CD4-positive, alpha-beta T cell treated with Interleukin-4 for 1 hour (primary cell): ENCODE results near the gene MUTYH.
"Not testable (repeated sequence)": the region's sequence is repeated elsewhere in the genome, so short reads cannot be mapped to it uniquely, and the experiment has no call there.

ENCODE experiments used
- DNase-seq, 2 donors: peaks; one replicate each; pipeline ENCODE4 v3.0.0-alpha.2; 2020 to 2022

MUTYH gene

DNA sequence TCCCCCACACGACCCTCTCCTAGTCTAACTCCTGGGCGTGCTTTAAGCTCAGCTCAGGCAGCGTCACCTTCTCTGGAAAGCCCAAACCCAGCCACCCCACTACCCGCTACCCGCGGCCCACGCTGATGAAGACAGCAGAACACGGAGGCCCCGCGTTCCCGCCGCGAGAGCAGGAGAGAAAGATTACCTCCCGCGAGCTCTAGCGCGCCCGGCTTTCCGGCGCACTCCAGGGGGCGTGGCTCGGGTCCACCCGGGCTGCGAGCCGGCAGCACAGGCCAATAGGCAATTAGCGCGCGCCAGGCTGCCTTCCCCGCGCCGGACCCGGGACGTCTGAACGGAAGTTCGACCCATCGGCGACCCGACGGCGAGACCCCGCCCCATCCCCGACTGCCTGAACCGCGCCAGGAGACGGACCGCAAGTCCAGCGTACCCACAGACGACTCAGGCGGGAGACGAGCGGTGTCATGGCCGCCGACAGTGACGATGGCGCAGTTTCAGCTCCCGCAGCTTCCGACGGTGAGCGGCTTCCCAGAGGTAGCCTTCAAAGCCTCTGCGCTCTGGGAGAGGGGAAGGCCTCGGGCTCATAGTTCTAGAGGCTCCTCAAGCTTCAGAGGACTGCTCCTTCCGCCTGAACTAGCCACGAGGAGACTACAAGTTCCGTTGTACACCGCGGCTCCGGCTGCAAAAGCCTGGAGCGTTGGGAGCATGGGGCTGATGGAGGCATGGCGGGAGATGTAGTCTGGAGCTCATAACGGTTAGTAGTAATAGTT is at the start of gene MUTYH, which contains the start of gene TOE1:
TSS of gene MUTYH (minus strand) at position 652 of the 770 bp plus-strand sequence. CDS start 5,935 bp downstream, outside the sequence.
TSS of gene TOE1 (plus strand) at position 382 of the 770 bp plus-strand sequence. CDS start at position 465, 83 bp downstream.
- DNase-seq = peak; percentile 91 to 92

DNA sequence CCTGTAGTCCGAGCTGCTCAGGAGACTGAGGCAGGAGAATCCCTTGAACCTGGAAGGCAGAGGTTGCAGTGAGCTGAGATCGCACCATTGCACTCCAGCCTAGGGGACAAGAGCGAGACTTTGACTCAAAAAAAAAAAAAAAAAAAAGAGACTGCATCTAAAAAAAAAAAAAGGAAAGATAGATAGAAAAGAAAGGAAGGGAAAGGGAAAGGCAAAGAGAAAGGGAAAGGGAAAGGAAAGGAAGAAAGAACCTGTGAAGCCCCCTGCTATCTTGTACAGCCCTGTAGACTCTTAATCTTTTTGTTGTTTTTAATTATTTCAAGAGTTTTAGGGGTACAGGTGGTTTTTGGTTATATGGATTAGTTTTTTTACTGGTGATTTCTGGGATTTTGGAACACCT is 46.0 kb upstream of the MUTYH start:
- DNase-seq = no peak

- no peak for DNase-seq
These were observed 45.1 kb upstream of the MUTYH start for GRCh38 chr1:45385302-45385701.

DNA sequence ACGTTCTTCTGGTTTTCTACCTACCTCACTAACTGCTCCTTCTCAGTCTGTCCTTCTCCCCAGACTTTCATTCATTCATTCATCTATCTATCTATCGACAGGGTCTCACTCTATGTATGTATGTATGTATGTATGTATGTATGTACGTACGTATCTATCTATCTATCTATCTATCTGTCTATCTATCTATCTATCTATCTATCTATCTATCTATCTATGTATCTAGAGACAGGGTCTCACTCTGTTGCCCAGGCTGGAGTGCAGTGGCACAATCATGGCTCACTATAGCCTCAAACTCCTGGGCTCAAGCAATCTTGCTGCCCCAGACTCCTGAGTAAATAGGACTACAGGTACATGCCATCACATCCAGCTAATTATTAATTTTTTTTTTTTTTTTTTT is 44.0 kb upstream of the MUTYH start:
- DNase-seq = not testable (repeated sequence)

- DNase-seq = no peak
These were observed 43.0 kb upstream of the MUTYH start for GRCh38 chr1:45383191-45383590.

- DNase-seq = no peak
These were observed 41.0 kb upstream of the MUTYH start for GRCh38 chr1:45381243-45381642.

DNA sequence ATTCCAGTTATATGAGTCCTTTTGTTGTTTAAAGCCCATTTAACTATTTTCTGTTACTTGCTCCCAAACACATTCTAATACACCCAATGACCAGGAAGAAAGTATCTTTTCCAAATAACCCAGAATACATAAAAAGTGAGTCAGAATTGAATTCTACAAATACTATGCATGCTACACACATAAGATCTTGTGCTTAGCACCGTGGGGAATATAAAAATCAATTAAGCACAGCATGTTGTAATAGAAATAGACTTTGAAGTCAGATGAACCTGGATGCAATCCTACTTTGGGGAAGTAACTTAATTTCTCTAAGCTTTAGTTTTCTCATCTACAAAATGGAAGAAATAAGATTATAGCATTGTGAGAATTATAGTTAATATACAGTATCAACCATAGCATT is 40.5 kb upstream of the MUTYH start:
- no peak for DNase-seq

- DNase-seq = no peak
These were observed 39.9 kb upstream of the MUTYH start for GRCh38 chr1:45380125-45380524.

GRCh38 chr1:45379524-45379923 is 39.3 kb upstream of the MUTYH start:
- DNase-seq = no peak

GRCh38 chr1:45378184-45378583 is 37.9 kb upstream of the MUTYH start:
- DNase-seq = no peak

GRCh38 chr1:45375104-45376090 is 35.2 kb upstream of the MUTYH start:
- no peak for DNase-seq

GRCh38 chr1:45373573-45373972 is 33.3 kb upstream of the MUTYH start:
- DNase-seq = no peak

- DNase-seq = no peak
These were observed 30.3 kb upstream of the MUTYH start for GRCh38 chr1:45370575-45370974.

DNA sequence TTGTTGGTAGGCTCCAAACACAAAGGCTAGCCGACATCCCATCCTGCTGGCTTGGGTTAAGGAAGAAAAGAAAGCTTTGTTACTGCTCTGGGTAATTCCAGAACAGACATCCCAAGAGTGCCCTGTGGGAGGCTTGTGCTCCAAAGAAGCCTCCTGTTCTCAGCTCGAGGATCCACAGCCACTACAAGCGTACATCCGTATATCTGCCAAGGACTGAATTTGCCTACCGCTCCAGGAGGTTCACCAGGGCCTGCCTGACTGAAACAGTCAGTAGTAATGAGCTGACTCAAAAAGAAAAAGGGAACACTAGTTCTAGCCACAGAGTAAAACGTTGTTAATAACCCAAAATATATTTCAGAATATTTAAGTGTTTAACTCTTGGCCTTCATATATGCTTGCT is 24.8 kb upstream of the MUTYH start:
- no peak for DNase-seq

GRCh38 chr1:45364294-45364693 is 24.1 kb upstream of the MUTYH start:
- no peak for DNase-seq

DNA sequence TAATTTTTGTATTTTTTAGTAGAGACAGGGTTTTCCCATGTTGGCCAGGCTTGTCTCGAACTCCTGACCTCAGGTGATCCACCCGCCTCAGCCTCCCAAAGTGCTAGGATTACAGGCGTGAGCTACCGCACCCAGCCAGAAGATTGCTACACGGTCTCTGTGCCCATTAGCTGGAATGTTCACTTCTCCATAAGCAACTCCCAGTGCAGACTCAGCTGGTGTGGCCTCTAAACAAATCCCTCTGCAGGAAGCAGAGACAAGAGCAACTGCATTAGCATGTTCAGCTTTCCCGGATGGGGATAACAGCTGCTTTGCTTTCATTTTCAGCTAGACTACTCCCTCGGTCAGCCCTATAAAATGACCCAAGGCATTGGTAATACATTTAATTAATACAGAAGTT is 20.7 kb upstream of the MUTYH start:
- DNase-seq = not testable (repeated sequence)

GRCh38 chr1:45359882-45360513 is 19.8 kb upstream of the MUTYH start:
- peak; percentile 60 to 62 for DNase-seq

GRCh38 chr1:45356186-45356585 is 15.9 kb upstream of the MUTYH start:
- no peak for DNase-seq

DNA sequence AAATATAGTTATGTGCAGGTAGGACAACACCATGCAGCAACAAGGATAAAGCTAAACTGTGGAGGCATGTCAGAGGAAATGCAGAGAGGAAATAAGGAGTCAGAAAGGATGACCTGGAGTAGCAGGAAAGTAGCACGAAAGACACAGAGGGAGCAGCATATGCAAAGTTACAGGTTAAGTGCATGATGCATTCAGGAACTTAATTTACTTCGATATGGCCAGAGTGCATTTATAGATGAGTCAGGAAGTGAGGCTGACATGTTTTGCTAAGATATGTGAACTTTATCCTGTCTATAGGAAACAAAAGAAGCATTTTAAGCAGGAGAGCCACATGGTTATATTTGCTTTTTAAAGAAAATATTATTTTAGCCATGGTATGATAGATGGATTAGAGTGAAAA is 15.4 kb upstream of the MUTYH start:
- DNase-seq = no peak

- DNase-seq = no peak
These were observed 14.6 kb upstream of the MUTYH start for GRCh38 chr1:45354838-45355237.

DNA sequence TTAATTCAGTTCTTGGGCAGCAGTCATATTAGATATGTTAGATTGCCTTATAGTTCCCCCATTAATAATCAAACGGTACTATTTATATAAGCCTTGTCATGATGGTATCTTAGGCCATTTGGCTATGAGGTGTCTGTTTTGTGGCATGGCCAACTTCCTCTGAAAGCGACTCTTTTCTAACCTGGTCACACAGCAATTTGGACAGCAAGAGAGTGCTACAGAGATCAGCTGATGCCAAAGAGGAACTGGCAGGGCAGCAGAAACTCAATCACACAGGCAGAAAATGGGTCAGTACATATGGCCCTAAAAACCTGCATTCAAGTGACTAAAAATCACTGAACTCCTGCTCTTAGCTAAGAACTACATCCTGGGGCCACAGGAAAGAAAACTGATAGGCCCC is 13.4 kb upstream of the MUTYH start:
- DNase-seq = no peak

- no peak for DNase-seq
These were observed 11.3 kb upstream of the MUTYH start for GRCh38 chr1:45351508-45351907.
